Neural cell (in vitro differentiated cells): ENCODE measurements around the gene KRAS. TPM values are rescaled to one million over a fixed set of nuclear protein-coding genes. Genes with fewer than 3 reads are reported as not detected.
"Not testable (repeated sequence)": the region's sequence is repeated elsewhere in the genome, so short reads cannot be mapped to it uniquely, and the experiment has no call there.

Experiments
- H2AFZ ChIP-seq: fragments of 200-600, 300-800 bp; sonication (generic), shearing (Covaris generic); 2 replicates; pipeline ENCODE4 v1.6.0; 2014; ENCODE audit warnings: low read depth, mild to moderate bottlenecking, antibody characterized with exemption, low read length, moderate library complexity
- H3F3A ChIP-seq: fragments of 200-600 bp; shearing (Covaris generic); 2 replicates; pipeline ENCODE4 v1.6.1; 2016; ENCODE audit warnings: mild to moderate bottlenecking, moderate library complexity, mixed read lengths, antibody characterized with exemption, low read length; ENCODE audit not compliant: insufficient read depth, poor library complexity, severe bottlenecking
- H3K27ac ChIP-seq: fragments of 200-600, 300-800 bp; sonication (generic), shearing (Covaris generic); 2 replicates; pipeline ENCODE4 v1.5.1; 2014; ENCODE audit warnings: mild to moderate bottlenecking, low read length, moderate library complexity
- H3K27me3 ChIP-seq: fragments of 300-800, 200-600 bp; sonication (generic), shearing (Covaris generic); 2 replicates; pipeline ENCODE4 v1.6.0; 2014; ENCODE audit warnings: mild to moderate bottlenecking, low read depth, low read length, moderate library complexity; ENCODE audit not compliant: insufficient read depth
- H3K36me3 ChIP-seq: fragments of 300-800, 200-600 bp; sonication (generic), shearing (Covaris generic); 2 replicates; pipeline ENCODE4 v1.5.1; 2014; ENCODE audit warnings: mild to moderate bottlenecking, antibody characterized with exemption, low read length, moderate library complexity; ENCODE audit not compliant: insufficient read depth
- H3K4me2 ChIP-seq: fragments of 300-800, 200-600 bp; sonication (generic), shearing (Covaris generic); 2 replicates; pipeline ENCODE4 v1.6.0; 2014; ENCODE audit warnings: mild to moderate bottlenecking, low read length
- H3K4me3 ChIP-seq: fragments of 300-800, 200-600 bp; sonication (generic), shearing (Covaris generic); 2 replicates; pipeline ENCODE4 v1.5.1; 2014; ENCODE audit warnings: mild to moderate bottlenecking, low read length, moderate library complexity
- H3K79me2 ChIP-seq: fragments of 200-600 bp; shearing (Covaris generic); replicated peaks from 2 replicates; pipeline ENCODE4 v1.6.0; 2014; ENCODE audit warnings: mild to moderate bottlenecking, low read length, moderate library complexity; ENCODE audit not compliant: insufficient read depth
- H3K9ac ChIP-seq: fragments of 300-800, 200-600 bp; sonication (generic), shearing (Covaris generic); 2 replicates; pipeline ENCODE4 v1.6.1; 2016; ENCODE audit warnings: mild to moderate bottlenecking, low read length, mixed read lengths
- H3K9me2 ChIP-seq: fragments of 200-600 bp; shearing (Covaris generic); 2 replicates; pipeline ENCODE4 v1.6.1; 2016; ENCODE audit warnings: mild to moderate bottlenecking, low read length, mixed read lengths; ENCODE audit not compliant: insufficient read depth
- H3K9me3 ChIP-seq: fragments of 200-600, 300-800 bp; sonication (generic), shearing (Covaris generic); 2 replicates; pipeline ENCODE4 v1.6.1; 2016; ENCODE audit warnings: mild to moderate bottlenecking, mixed run types, low read length, moderate library complexity, mixed read lengths
- H4K20me1 ChIP-seq: fragments of 200-600 bp; shearing (Covaris generic); 2 replicates; pipeline ENCODE4 v1.6.1; 2016; ENCODE audit warnings: mild to moderate bottlenecking, mixed run types; ENCODE audit not compliant: insufficient read depth
- EP300 ChIP-seq: fragments of 450-650 bp; conservative IDR thresholded peaks from 2 replicates; pipeline ENCODE4 v1.6.1; 2014; ENCODE audit warnings: antibody characterized with exemption, mild to moderate bottlenecking, moderate library complexity; ENCODE audit not compliant: poor library complexity, severe bottlenecking
- EZH2 ChIP-seq: fragments of 200-600, 300-800 bp; shearing (Covaris generic), sonication (generic); IDR thresholded peaks from 2 replicates; pipeline ENCODE4 v1.6.1; 2014; ENCODE audit warnings: antibody characterized with exemption, low read length, borderline replicate concordance, mild to moderate bottlenecking; ENCODE audit not compliant: insufficient read depth, poor library complexity, severe bottlenecking
- MXI1 ChIP-seq: fragments of 450-650 bp; conservative IDR thresholded peaks from 2 replicates; pipeline ENCODE4 v1.6.1; 2014; ENCODE audit warnings: antibody characterized with exemption, mild to moderate bottlenecking; ENCODE audit not compliant: poor library complexity, severe bottlenecking
- POLR2AphosphoS5 ChIP-seq: IDR thresholded peaks from 2 replicates; pipeline ENCODE4 v1.6.1; 2012
- RAD21 ChIP-seq: fragments of 450-650 bp; conservative IDR thresholded peaks from 2 replicates; pipeline ENCODE4 v1.6.1; 2014; ENCODE audit warnings: antibody characterized with exemption, mild to moderate bottlenecking, moderate library complexity
- SMC3 ChIP-seq: fragments of 450-650 bp; conservative IDR thresholded peaks from 2 replicates; pipeline ENCODE4 v1.6.1; 2014; ENCODE audit warnings: antibody characterized with exemption, mild to moderate bottlenecking, moderate library complexity; ENCODE audit not compliant: poor library complexity
- TAF1 ChIP-seq: IDR thresholded peaks from 2 replicates; pipeline ENCODE4 v1.6.1; 2012; ENCODE audit warnings: low read depth
- polyA plus RNA-seq: library from polyadenylated mRNA; depleted of rRNA; stranded (reverse); fragments of >200 nt; gene quantifications from 2 replicates; pipeline ENCODE4 v1.2.3, GENCODE V29; 2014
- TF ChIP-seq, protein P1 (sequence below): fragments of 450-650 bp; IDR thresholded peaks from 2 replicates; pipeline ENCODE4 v1.5.1; 2014; ENCODE audit warnings: antibody characterized with exemption, mild to moderate bottlenecking, moderate library complexity; ENCODE audit not compliant: poor library complexity, severe bottlenecking
- TF ChIP-seq, protein P2 (sequence below): IDR thresholded peaks from 2 replicates; pipeline ENCODE4 v1.6.1; 2012; ENCODE audit warnings: borderline replicate concordance

The KRAS gene
- polyA plus RNA-seq, 1 donor from 2014 or later, result 34.7 TPM

DNA sequence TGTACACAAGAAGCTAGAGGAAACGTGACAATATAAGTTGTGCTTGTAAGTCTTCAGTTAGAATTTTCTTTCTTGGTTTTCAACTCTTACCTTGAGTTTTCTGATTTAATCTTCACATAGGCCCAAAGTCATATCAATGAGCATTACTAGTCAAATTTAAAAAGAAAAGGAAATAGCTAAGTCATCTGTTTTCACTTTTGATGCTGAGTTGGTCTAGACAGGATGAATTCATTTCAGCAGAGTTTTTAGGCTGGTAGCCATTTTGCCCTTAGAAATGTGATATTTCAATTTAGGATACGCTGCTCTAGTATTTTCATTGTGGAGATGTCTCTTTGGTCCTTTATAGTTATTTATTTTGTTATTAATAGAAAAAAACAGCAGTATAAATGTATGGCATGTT is 44.6 kb upstream of the KRAS start:
- no peaks in the 10 kb centered on the region for H3K79me2 ChIP-seq
- no peak overlapping the region for H3K9ac ChIP-seq
- no peak overlapping the region for H3K4me2 ChIP-seq
- no peaks in the 10 kb centered on the region for H3F3A ChIP-seq
- no peak overlapping the region for H3K4me3 ChIP-seq
- no peaks in the 10 kb centered on the region for H4K20me1 ChIP-seq
- no peaks in the 10 kb centered on the region for H3K27me3 ChIP-seq
- no peaks in the 10 kb centered on the region for H3K9me3 ChIP-seq
- no peaks in the 10 kb centered on the region for H3K36me3 ChIP-seq
- H2AFZ ChIP-seq, result no peak overlapping the region
- H3K9me2 ChIP-seq, result no peaks in the 10 kb centered on the region
- no peak overlapping the region for H3K27ac ChIP-seq
- TF ChIP-seq SMC3, result no peak
- no peak for TF ChIP-seq MXI1
- TF ChIP-seq POLR2AphosphoS5, result no peak
- TF ChIP-seq, protein P1, sequence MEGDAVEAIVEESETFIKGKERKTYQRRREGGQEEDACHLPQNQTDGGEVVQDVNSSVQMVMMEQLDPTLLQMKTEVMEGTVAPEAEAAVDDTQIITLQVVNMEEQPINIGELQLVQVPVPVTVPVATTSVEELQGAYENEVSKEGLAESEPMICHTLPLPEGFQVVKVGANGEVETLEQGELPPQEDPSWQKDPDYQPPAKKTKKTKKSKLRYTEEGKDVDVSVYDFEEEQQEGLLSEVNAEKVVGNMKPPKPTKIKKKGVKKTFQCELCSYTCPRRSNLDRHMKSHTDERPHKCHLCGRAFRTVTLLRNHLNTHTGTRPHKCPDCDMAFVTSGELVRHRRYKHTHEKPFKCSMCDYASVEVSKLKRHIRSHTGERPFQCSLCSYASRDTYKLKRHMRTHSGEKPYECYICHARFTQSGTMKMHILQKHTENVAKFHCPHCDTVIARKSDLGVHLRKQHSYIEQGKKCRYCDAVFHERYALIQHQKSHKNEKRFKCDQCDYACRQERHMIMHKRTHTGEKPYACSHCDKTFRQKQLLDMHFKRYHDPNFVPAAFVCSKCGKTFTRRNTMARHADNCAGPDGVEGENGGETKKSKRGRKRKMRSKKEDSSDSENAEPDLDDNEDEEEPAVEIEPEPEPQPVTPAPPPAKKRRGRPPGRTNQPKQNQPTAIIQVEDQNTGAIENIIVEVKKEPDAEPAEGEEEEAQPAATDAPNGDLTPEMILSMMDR, result no peak
- TF ChIP-seq EZH2, result no peak
- TF ChIP-seq, protein P2, sequence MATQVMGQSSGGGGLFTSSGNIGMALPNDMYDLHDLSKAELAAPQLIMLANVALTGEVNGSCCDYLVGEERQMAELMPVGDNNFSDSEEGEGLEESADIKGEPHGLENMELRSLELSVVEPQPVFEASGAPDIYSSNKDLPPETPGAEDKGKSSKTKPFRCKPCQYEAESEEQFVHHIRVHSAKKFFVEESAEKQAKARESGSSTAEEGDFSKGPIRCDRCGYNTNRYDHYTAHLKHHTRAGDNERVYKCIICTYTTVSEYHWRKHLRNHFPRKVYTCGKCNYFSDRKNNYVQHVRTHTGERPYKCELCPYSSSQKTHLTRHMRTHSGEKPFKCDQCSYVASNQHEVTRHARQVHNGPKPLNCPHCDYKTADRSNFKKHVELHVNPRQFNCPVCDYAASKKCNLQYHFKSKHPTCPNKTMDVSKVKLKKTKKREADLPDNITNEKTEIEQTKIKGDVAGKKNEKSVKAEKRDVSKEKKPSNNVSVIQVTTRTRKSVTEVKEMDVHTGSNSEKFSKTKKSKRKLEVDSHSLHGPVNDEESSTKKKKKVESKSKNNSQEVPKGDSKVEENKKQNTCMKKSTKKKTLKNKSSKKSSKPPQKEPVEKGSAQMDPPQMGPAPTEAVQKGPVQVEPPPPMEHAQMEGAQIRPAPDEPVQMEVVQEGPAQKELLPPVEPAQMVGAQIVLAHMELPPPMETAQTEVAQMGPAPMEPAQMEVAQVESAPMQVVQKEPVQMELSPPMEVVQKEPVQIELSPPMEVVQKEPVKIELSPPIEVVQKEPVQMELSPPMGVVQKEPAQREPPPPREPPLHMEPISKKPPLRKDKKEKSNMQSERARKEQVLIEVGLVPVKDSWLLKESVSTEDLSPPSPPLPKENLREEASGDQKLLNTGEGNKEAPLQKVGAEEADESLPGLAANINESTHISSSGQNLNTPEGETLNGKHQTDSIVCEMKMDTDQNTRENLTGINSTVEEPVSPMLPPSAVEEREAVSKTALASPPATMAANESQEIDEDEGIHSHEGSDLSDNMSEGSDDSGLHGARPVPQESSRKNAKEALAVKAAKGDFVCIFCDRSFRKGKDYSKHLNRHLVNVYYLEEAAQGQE, result no peak
- no peak for TF ChIP-seq RAD21
- TF ChIP-seq EP300, result no peak
- TF ChIP-seq TAF1, result no peak

DNA sequence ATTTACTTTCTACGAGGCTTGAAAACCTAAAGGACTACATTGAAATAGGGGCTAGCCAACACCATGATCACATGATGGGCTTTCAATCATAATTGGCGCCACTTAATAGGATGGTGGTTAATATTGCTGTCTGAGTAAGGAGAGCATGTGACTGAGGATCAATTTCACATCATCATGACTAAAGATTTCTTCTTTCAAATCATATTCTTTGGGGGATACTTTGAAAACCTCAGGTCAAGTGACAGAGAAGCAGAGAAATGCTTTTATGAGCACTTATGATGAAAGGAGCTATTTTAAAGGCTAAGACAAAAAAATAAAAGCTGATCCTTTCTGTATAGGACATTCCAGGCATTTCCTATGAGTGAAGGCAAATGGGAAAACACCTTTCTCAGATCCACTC is 42.9 kb upstream of the KRAS start:
- TF ChIP-seq EP300, result peak; percentile 45
- no peak for TF ChIP-seq POLR2AphosphoS5
- TF ChIP-seq, protein P2, result peak; percentile 53
- no peak for TF ChIP-seq MXI1
- Histone ChIP-seq H3F3A (no peaks in the 10 kb centered on the region), H4K20me1 (no peaks in the 10 kb centered on the region), H3K36me3 (no peaks in the 10 kb centered on the region), H3K9me3 (no peaks in the 10 kb centered on the region), H3K79me2 (no peaks in the 10 kb centered on the region), H3K9ac (no peak overlapping the region), H3K27ac (peak overlapping the region; percentile 52), H3K4me2 (no peak overlapping the region), H2AFZ (no peak overlapping the region), H3K27me3 (no peaks in the 10 kb centered on the region), H3K9me2 (no peaks in the 10 kb centered on the region), H3K4me3 (no peak overlapping the region)

DNA sequence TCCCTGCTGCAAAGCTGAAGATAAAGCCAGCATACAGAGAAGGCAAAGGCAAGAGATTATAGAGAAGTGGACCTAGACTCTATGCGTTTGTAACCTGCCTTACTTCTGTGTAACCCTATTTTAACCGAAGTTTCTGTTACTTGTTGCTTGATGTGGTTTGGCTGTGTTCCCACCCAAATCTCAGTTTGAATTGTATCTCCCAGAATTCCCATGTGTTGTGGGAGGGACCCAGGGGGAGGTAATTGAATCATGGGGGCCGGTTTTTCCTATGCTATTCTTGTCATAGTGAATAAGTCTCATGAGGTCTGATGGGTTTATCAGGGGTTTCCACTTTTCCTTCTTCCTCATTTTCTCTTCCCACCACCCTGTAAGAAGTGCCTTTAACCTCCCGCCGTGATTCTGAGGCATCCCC is 42.1 kb upstream of the KRAS start:
- H3K4me3 ChIP-seq, H3K27me3 ChIP-seq, H3K27ac ChIP-seq, H3K9ac ChIP-seq, H3K4me2 ChIP-seq, H3K79me2 ChIP-seq, H3K36me3 ChIP-seq, H2AFZ ChIP-seq, H3K9me3 ChIP-seq, H4K20me1 ChIP-seq, H3F3A ChIP-seq, H3K9me2 ChIP-seq: not testable (repeated sequence)
